Adrenal gland (tissue), 5 donors: Measurements from ENCODE around the gene COL9A3.

ENCODE experiments used
- POLR2A ChIP-seq, 2 donors: fragments of 450-650 bp; IDR thresholded peaks; one replicate each; pipeline ENCODE4 v1.6.1; 2017; ENCODE audit warnings: antibody characterized with exemption in 2 of 2, mild to moderate bottlenecking in 2 of 2, moderate library complexity in 1 of 2
- TF ChIP-seq, protein P1 (sequence below), 6 experiments: fragments of 450-650 bp in 4 of 6; fragments of 200-600 bp in 2 of 6; sonication (generic) in 1 of 6; IDR thresholded peaks; 1 replicate in 5 of 6; 2 replicates in 1 of 6; pipeline versions ENCODE4 v1.5.1 to v1.8.0; 2016 to 2021; ENCODE audit warnings: antibody characterized with exemption in 6 of 6, mild to moderate bottlenecking in 2 of 6, moderate library complexity in 1 of 6
- donor health status: DM: no; HTN: no; CAD: no.

DNA sequence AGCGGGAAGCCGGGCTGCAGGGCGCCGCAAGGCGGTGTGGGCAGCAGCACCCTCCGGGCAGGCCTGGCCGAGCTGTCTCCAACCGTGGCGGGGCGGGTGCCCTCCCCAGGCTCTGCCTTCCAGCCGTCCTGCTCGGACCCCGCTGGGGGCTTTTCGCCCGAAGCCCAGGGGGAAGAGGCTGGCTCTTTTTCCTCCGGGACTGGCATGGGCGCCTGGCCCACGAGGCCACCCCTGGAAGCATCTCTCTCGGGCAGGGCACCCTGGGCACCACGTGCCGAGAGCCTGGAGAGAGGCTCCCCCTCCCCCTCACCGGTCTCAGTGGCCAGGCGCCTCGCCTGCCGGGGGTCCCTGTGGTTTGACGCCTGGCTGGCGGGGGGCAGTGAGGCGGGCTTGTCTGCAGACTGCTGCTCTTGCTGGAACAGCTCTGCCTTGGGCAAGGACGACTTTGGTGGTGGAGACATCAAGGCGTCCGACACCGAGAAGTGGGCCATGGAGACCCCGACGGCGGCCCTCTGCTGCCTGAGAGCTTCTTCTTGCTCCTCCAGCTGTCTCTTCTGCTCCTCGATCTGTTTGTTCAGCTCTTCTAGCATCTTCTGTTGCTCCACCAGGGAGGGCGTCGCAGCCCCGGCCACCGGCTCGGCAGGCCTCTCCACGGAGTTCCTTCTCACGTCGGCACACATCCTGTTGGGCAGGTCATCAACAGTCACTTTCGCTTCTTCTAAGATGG is 64.2 kb downstream of the COL9A3 start:
- TF ChIP-seq, protein P1, sequence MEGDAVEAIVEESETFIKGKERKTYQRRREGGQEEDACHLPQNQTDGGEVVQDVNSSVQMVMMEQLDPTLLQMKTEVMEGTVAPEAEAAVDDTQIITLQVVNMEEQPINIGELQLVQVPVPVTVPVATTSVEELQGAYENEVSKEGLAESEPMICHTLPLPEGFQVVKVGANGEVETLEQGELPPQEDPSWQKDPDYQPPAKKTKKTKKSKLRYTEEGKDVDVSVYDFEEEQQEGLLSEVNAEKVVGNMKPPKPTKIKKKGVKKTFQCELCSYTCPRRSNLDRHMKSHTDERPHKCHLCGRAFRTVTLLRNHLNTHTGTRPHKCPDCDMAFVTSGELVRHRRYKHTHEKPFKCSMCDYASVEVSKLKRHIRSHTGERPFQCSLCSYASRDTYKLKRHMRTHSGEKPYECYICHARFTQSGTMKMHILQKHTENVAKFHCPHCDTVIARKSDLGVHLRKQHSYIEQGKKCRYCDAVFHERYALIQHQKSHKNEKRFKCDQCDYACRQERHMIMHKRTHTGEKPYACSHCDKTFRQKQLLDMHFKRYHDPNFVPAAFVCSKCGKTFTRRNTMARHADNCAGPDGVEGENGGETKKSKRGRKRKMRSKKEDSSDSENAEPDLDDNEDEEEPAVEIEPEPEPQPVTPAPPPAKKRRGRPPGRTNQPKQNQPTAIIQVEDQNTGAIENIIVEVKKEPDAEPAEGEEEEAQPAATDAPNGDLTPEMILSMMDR (IDR thresholded peaks at IDR 0.05) = no peak
- TF ChIP-seq POLR2A (IDR thresholded peaks at IDR 0.05) = no peak
